Measurements from ENCODE around the gene ZNF660. TPM values are rescaled to one million over a fixed set of nuclear protein-coding genes. Genes with fewer than 3 reads are reported as not detected.
A peak's percentile ranks its signal among the peaks of the same experiment; 100 is the strongest.

The ZNF660 gene
- total RNA-seq, 1 donor from 2014 or later = 0.16 TPM

- ATAC-seq = no peak
Observed at GRCh38 chr3:44642337-44642736, 57.6 kb downstream of the ZNF660 start.

- no peak for ATAC-seq
Observed at GRCh38 chr3:44643024-44643423, 58.3 kb downstream of the ZNF660 start.

GRCh38 chr3:44647771-44648170 lies 63.0 kb downstream of the ZNF660 start:
- no peak for ATAC-seq

GRCh38 chr3:44648564-44649229 lies 63.9 kb downstream of the ZNF660 start, which contains the start of gene ZNF35:
TSS of gene ZNF35 (plus strand) at chr3:44648732. CDS start at chr3:44651068, 2,336 bp downstream.
- peak; percentile 94 for ATAC-seq

Other genes with a start within 250 kb of the ZNF660 start
- gene TCAIM, start 246.2 kb upstream of the ZNF660 start, total RNA-seq = 20.5 TPM
- 5.8 TPM for gene ZNF445, start 107.3 kb upstream of the ZNF660 start, total RNA-seq
- 0.76 TPM for gene ZKSCAN7, start 29.8 kb upstream of the ZNF660 start, total RNA-seq
- 7.0 TPM for gene ZNF197, start 40.1 kb downstream of the ZNF660 start, total RNA-seq
- 6.5 TPM for gene ZNF35, start 63.8 kb downstream of the ZNF660 start, total RNA-seq
- gene ZNF502, start 127.7 kb downstream of the ZNF660 start, total RNA-seq = 1.7 TPM
- gene ZNF501, start 144.7 kb downstream of the ZNF660 start, total RNA-seq = 1.1 TPM
- gene KIAA1143, start 176.7 kb downstream of the ZNF660 start, total RNA-seq = 10.6 TPM
- gene KIF15, start 176.8 kb downstream of the ZNF660 start, total RNA-seq = 7.3 TPM

All from esophagus mucosa (tissue), 1 donor.